NCI-H1092 (cell line): ENCODE results near the gene NKIRAS2.
A peak's percentile ranks its signal among the peaks of the same experiment; 100 is the strongest.

Experiments
- DNase-seq: peaks from one replicate; lab custom pipeline; 2025; lab: John Stamatoyannopoulos, UW

The NKIRAS2 gene

DNA sequence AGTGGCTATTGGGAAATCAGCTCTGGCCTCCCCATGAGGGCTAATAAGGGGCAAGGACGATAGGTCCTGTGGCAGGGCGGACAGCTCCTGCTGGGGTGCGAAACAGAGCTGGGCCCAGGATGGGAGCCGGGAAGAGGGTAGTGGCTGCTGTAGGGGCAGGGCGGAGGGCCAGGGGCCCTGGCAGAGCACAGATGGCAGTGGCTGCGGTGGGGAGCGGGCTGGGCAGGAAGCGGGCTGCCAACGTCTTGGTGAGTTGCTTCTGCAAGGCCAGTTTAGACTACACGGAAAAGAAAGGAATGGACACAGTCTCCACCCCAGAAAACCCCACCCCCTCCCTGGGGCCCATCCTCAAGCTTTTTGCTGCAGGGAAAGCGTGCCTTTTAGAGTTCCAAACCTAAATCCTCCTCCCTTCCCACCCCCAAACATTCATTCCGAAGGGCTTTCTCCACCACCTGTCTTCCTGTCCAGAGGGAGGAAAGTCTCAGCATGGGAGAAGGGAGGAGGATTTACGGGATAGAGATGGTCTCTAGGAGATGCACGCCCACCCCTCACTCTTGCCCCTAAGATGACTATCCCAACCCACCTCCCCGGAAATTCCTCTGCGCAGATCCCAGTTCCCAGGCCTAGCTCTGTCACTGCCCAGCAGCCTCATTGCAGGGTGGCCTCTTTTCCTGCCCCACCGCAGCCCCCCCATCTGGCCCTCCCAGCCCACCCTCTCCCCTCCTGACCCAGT, 7.1 kb downstream of the NKIRAS2 start:
- no peak for DNase-seq

DNA sequence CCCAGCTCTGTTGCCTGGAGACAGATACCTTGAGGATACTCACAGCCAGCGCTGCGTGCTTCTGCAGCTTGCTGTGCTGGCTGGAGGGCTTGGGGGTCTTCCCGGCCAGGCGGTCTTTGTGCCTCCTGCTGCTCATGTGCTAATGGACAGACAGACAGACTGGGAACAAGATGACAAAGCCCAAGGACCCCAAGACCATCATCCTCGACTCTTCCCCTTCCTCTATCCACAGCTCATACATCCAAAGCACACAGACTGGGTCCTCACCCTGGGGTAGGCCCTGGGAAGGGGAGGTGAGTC, 7.7 kb downstream of the NKIRAS2 start:
- DNase-seq = no peak

DNA sequence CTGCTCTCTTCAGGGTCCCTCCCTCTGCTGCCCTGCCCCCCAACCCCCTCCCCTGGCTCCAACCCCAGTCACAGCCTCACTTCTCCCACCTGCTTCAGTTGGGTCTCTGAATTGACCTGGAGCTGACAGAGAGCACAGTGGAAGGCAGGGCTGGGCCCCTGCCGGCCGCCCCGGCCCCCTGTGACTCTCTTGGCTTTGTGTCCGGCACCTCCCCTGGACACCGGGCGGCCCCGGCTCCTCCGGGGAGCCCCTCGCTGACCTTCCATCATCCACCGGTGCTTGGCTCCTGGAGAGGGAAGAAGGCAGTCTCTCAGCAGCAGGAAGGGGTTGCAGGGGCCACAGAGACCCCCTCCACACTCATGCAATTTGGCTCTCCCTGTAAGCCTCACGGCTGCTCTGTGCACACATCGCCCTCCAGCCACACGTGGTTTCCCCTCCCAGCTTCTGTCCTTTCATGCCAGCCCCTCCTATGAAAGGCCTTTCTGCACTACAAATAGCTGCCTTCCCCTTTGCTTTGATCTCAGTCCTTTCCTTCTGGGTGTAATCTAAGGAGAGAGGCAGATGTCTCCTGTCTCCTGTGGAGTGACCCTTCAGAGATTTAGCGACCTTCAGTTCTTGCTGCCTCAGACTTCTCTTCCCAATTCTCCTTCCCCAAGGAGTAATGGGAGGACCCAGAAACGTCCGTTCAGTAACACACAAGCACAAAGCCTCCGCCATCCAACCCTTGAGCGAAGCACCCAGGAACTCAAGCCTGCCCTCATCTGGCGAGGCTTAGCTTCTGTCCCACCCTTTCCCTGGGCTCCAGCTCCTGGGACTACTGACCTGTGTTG, 8.3 kb downstream of the NKIRAS2 start:
- DNase-seq = no peak

DNA sequence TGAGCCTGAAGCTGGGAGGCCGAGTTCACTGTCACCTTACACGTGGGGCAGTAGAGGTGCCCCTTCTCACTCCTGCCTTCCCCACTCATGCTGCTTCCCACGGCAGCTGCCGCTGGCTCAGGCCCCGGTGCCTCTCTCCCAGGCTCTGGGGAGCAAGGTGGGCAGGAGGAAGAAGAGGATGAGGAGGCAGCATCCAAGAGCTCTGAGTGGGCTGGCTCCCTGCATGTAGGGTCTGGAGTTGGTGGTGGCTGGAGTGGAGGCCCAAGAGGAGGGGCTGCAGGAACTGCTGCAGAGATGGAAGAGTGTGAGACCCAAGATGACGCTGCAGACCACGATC, 8.9 kb downstream of the NKIRAS2 start:
- no peak for DNase-seq

DNA sequence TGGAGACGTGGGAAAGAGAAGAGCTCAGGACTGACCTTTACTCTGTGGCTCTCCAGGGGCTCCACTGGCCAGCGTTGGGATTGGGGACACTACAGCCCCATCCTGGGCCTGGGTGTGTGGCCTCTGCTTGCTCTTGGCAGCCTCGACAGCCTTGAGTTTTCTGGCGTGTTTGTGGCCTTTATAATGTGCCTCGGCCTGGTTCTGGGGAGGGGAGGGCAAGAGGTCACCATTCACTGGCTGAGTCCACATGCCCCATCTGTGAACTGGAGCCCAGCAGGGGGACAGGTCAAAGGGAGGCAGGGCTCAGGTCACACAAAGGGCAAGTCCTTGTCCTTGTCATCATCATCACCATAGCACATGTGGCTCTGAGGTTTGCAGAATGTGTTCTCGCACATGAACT, 11.7 kb downstream of the NKIRAS2 start:
- DNase-seq = no peak

DNA sequence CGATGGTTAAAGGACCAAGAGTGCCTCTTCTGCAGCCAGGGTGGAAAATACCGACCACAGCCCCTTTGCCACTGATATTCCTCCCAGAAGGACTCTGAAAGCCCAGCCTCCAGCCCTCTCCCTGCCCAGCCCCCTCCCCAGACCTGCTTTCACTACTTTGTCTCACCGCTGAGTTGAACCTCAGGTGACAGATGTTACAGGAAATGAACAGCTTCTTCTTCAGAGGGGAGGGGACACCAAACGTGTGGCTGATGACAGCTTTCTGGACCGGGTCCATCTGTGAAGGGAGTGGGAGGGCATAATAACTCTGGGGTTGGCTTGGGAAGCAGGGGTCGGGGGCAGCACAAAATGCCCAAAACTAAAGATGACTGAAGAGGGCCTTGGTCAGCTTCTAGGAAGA, 14.2 kb downstream of the NKIRAS2 start:
- no peak for DNase-seq

DNA sequence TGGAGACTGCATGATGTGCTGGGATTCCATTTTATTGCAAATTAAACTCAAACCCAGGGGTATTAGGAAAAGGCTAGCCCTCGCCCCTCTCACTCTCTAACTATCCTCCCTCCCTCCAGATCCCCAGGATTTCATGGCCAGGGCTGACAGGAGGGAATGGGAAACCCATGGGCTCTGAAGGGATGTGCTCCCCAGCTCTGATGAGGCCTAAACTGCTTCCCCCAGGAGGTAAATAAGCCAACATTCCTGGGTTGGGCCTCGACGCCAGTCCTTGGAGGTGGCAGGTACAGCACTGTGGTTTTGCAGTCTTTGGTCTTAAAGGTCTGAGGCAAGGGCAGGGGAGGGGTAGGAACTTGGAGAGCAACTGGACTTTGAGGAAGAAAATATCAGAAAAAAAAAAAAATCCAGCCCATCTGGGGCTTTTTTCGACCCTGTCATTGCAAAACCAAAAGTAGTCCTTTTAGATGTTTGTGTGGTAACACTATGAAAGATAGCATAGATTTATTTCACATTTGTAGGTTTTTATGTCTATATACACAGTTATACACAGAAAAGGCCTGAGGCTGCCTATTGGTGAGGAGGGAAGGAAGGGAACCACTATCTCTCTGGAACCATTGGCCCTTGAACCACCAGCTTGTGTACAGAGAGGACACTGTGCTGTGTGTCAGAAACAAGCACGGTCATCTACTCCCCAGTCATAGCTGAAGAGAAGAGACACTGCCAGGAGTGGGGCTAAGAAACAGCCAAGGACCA, 18.5 kb downstream of the NKIRAS2 start:
- no peak for DNase-seq

DNA sequence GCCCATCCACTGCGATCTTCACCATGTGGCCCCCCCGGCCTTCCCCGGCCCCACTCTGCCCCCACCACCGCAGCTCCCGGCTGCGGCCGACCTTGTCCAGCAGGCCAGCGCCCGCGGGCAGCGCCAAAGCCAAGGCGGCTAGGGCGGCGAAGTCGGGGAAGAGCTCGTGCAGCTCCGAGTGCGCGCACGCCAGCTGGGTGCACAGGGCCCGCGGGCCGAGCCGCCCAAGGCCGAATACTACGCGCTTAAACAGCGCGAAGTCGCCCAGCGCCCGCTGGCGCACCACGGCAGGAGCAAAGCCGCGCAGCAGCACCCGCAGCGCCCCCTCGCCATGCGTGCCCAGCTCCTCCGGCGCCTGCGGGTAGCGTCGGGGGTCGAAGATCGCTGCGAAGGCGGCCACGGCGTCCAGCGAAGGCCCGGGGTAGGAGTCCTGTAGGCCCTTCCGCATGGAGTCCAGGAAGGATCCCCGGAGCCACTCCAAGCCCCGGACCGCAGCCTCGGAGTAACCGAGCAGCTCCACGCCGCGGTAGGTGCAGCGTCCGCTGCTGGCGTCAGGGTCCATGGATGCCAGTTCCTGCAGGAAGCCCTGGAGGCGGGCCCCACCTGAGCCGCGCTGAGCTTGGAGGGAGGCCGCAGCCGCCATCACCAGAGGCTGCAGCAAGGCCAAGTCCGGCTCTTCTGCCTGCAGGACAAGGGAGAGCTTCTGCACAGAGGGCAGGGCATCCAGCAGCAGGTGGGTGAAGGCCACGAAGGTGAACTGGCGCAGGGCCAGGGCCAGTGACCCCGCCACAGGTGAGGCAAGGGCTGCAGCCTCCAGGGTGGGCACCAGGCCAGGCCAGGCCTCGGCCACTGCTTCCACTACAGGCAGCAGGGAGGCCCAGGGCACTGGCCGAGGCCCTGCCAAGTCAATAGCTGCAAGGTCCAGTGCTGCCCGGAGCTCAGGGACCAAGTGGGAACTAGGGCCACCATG, 20.2 kb downstream of the NKIRAS2 start:
- no peak for DNase-seq

DNA sequence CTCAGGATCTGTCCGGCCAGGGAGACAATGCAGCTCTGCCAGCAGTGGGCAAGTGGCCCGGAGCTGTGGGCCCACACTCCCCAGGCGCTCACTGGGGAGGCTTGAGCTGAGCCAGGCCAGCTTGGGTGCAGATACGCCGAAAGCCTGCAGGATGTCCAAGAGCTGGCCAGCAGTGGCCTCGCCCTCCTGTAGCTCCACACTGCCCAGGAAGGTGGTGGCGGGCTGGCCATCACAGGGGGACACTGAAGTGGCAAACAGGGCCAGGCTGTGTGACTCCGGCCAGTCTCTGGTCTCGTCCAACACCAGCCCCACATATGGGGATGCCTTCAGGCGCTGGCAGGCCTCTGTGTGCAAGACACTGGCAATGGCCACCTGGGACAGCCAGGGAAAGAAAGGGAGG, 20.9 kb downstream of the NKIRAS2 start:
- no peak for DNase-seq

DNA sequence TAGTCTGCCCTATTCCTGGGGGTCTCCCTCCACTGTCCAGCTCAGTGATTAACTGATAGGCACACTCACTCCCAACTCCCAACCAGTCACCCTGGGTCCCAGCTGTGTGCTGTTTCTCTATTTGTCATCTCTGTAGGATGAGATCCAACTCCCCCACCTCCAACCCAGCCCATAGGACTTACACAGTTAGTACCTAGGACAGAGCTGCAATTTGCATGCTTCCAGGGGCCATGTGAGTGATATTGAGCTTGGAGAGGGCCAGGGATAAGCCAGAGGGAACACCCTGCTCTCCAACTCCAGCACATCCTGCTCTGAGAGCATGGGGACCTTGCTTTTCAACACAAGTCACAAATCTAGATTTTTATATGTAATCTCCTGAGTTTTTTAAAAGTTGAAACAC, 21.7 kb downstream of the NKIRAS2 start:
- no peak for DNase-seq

DNA sequence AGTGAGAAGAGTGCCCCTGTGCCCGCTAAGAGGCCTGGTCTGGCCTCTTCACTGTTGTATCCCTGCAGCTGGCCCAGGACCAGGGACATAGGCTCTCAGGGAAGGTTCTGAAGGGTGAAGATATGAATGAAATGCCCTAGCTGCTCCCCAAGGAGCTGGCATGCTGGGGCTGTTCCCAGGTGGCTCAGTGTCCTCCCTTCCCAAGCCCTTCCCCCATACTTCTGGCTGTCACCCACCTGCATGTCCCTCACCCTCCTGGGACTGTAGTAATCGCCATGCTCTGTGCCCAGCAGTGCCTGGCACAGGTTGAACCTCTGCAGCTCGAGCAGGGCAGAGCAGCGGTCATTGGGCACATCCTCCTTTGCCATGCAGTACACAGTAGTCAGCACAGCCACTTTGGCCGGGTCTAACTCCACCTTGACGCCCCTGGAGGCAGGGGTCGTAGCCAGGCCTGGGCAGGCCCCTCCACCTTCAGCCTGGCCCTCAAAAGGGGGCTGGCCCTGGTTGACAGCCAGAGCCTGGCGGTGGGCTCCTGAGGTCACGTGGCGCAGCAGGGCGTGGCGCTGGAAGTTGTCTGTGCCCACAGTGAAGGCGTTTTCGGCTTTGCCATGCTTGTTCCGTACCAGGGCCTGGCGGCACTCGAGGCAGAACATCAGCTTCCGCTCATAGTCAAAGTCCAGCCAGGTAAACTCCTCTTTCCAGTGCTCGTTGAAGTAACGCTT, 22.9 kb downstream of the NKIRAS2 start:
- DNase-seq = no peak

DNA sequence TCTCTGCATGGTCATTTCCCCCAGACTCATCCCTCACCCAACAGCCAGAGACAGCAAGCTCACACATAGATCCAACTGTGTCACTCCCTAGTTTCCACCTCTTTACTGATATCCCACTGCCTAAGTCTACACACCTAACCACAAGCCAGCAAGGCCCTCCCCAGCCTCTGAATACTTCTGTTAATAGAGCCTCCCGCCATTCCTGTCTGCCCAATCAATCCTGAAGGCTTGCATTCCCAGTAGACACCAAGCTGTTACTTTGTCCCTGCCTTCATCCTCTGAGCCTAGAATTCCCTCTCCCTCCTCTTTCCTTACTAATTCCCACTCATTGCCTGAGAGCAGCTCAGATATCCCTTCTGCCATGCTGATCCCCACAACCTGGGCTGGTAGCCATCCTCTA, 25.8 kb downstream of the NKIRAS2 start:
- DNase-seq = no peak

DNA sequence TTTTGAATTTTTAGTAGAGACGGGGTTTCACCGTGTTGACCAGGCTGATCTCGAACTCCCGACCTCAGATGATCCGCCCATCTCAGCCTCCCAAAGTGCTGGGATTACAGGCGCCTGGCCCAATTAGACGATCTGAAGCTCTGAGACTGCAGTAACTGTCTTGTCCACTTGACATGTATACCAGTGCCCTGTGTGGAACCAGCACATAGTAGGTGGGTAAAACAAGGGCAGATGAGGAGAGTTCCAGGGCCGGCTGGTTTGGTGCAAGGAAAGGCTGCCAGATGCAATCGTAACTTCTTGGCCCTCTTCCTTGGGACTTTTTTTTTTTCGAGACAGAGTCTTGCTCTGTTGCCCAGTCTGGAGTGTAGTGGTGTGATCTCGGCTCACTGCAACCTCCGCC, 27.5 kb downstream of the NKIRAS2 start:
- no peak for DNase-seq

DNA sequence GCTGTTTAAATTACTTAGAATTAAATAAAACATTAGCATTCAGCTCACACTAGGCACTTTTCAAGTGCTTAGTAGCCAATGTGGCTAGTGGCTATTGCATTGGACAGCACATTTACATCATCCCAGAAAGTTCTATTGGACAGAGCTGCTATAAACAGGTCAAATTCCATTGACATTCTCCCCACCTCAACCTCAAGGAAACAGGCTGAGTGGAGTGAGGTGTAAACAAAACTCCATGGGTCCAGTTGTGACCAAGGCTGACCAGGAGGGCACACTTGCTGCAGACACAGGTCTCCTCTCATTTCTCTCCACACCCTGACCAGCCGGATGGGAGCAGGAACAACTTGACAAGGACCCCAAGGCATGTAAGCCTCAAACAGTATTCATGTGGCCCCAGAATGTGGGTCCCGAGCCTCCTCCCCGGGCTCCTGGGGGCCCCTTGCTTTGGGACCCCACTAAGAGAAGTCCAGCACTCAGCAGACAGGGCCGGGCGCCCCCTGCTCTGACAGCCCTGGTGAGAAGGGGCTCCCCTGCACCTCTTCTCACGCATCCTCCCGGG, 30.0 kb downstream of the NKIRAS2 start:
- no peak for DNase-seq

DNA sequence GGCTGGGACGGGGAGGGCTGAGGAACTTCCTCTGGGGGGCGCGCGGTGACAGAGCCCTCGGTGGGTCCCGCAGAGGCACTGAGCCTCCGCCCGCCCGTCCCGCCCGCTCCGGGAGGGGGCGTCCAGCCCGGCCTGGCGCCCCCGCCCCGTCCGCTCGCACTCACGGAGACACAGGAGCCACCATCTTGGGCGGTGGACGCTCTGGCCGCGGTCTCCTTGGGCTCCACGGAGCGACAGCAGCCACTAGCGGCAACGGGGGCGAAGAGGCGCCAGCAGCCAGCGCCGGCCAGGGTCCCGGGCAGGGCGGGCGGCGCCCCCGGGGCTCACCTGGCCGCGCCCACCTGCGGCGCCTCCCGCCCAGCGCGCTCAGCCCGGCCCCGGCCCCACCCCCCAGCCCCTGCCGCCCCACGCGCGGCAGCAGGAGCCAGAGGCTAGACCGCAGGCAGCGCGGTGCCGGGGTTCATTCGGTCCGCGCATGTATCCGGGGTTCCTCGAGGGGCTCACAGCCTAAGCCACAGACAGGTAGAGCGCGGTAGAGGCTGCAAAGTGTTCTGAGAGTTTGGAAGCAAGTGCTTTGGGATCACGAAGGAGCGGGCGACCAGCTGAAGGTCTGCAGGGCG, 30.6 kb downstream of the NKIRAS2 start, which contains the start of gene C17orf113:
Gene C17orf113 (minus strand): TSS at position 209 of the 620 bp plus-strand sequence. CDS start 7,225 bp downstream, outside the sequence.
- peak; percentile 37 for DNase-seq

DNA sequence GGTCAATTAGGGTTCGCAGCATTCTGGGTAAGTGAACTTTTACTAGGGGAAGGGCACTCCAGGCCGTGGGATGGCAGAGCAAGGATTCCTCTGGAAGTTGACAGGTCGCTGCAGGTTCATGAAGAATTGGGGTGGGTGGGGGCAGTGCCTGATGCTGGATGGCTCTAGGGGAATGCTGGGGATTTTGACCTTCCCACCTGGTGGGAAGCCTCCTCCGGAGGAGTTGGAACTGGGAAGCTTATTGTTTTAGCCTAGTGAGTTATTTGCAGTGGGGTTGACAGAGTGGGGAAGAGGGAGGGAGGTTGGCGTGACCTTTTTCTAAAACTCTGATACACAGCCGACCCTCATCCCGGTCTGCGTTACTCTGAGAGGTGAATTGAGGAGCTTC, 31.1 kb downstream of the NKIRAS2 start:
- DNase-seq = no peak

DNA sequence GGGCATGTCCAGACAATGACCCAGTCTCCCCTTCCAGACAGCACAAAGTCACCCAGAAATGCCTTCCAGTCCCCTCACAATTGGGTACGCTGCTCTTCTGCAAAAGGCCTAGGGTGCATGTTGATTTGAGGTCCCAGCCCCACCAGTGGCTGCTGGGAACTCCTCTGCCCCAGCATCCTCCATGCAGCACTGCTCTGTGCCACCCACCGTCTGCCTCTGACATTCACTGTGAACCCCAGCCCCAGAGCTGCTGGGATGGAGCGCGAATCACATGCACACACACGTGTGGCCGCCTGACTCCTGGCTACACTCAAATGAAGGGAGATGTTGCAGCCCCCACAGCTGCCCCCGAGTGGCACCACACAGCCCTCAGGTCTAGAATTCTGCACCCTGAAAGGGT, 31.8 kb downstream of the NKIRAS2 start:
- no peak for DNase-seq

DNA sequence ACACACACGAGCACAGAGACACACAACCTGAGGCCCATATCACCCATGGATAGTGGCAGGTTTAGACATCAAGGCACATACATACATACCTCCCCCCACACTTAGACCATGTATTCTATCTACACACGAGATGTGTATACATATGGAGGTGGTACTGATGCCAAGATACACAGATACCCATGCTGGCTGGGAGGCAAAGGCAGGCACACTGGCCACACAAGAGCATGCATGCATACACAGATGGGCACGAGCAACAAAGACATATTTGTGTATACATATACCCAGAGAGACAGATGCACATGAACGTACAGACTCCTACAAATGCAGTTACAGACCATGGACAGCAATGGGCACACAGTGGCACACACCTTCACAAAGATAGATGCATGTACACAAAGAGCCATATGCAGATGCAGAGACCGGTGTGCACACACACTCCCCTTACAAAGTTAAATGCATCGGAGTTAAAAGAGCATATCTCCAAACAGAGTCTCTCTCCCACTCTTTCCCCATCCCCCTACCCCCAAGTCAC, 32.5 kb downstream of the NKIRAS2 start:
- DNase-seq = no peak

DNA sequence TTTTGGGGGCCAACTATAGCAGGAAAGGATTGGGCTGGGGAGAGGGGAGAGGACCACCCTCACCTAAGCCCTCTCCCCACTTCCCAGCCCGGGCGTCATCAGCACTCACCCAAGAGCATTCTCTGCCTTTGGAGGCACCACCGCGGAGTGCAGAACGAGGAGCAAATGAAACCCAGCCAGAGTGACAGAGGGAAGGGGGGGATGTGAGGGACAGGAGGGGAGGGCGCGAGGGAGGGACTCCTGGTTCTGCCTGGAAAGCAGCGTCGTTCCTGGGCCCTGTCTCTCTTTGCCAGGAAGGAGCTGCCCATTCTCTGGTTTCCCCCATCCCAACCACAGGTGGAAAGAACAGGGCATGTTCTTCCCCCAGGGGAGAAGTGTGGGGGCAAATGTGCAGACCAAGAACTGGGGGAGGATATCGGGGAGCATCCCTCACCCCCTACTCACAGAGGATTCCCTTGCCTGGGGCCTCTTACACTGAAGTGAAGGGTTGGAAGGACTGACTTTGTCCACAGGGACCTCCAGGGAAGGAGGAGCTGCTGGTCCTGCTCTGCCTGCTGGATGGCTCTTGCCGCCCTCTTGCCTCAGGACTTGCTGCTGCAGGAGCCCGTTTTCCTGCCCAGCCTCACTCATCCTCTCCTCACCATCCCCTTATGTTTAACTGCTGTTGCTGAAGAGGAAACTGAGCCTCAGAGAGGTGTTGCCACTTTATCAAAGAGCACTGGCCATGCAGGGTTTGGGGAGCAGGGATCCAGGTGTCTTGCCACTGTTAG, 34.0 kb downstream of the NKIRAS2 start:
- no peak for DNase-seq
